GM21528 (cell line): Measurements from ENCODE around the gene DCP2.

Source experiments
- ATAC-seq: cut with Tn5 transposase; IDR thresholded peaks from one replicate; pipeline ENCODE4 v1.9.1; 2021; ENCODE audit warnings: mild to moderate bottlenecking, moderate library complexity; ENCODE audit not compliant: unreplicated experiment, low FRiP score

DCP2 gene

GRCh38 chr5:113017881-113018635 lies 41.5 kb downstream of the DCP2 start:
- no peak for ATAC-seq

GRCh38 chr5:113020461-113021273 lies 44.1 kb downstream of the DCP2 start:
- ATAC-seq = no peak

GRCh38 chr5:113022661-113023060 lies 46.1 kb downstream of the DCP2 start:
- ATAC-seq = peak; percentile 86

- ATAC-seq = no peak
Measured at GRCh38 chr5:113024076-113024697, 47.6 kb downstream of the DCP2 start.

GRCh38 chr5:113025596-113025995 lies 49.0 kb downstream of the DCP2 start:
- ATAC-seq = no peak

GRCh38 chr5:113026211-113026610 lies 49.6 kb downstream of the DCP2 start:
- no peak for ATAC-seq

GRCh38 chr5:113027015-113027414 lies 50.4 kb downstream of the DCP2 start:
- ATAC-seq = no peak

- no peak for ATAC-seq
Measured at GRCh38 chr5:113027431-113027830, 50.8 kb downstream of the DCP2 start.

- no peak for ATAC-seq
Measured at GRCh38 chr5:113029614-113030013, 53.0 kb downstream of the DCP2 start.

- ATAC-seq = no peak
Measured at GRCh38 chr5:113031104-113031503, 54.5 kb downstream of the DCP2 start.

GRCh38 chr5:113031557-113031956 lies 55.0 kb downstream of the DCP2 start:
- no peak for ATAC-seq

- no peak for ATAC-seq
Measured at GRCh38 chr5:113034182-113034773, 57.7 kb downstream of the DCP2 start.

- ATAC-seq = no peak
Measured at GRCh38 chr5:113035096-113035495, 58.5 kb downstream of the DCP2 start.

GRCh38 chr5:113036321-113036720 lies 59.7 kb downstream of the DCP2 start:
- ATAC-seq = no peak

- no peak for ATAC-seq
Measured at GRCh38 chr5:113036826-113037225, 60.2 kb downstream of the DCP2 start.

GRCh38 chr5:113038136-113038535 lies 61.5 kb downstream of the DCP2 start:
- no peak for ATAC-seq

GRCh38 chr5:113038714-113039113 lies 62.1 kb downstream of the DCP2 start:
- ATAC-seq = no peak

- ATAC-seq = no peak
Measured at GRCh38 chr5:113039229-113039933, 62.8 kb downstream of the DCP2 start.

- ATAC-seq = no peak
Measured at GRCh38 chr5:113039934-113040285, 63.3 kb downstream of the DCP2 start.

- ATAC-seq = no peak
Measured at GRCh38 chr5:113040672-113041260, 64.2 kb downstream of the DCP2 start.
